Fibroblast of lung (primary cell): ENCODE data around the gene GPR119. TPM values are rescaled to one million over a fixed set of nuclear protein-coding genes. Genes with fewer than 3 reads are reported as not detected.
"Not testable (repeated sequence)": the region's sequence is repeated elsewhere in the genome, so short reads cannot be mapped to it uniquely, and the experiment has no call there.

Experiments used
- DNase-seq, 2 donors: peaks; one replicate each; pipeline versions ENCODE4 v3.0.0 to v3.0.0-alpha.2; 2010; ENCODE audit warnings: low read depth in 2 of 2
- H2AFZ ChIP-seq: 2 replicates; pipeline ENCODE4 v1.5.1; 2012; ENCODE audit warnings: low read length, control low read depth, inconsistent platforms
- H3K27ac ChIP-seq: 2 replicates; pipeline ENCODE4 v1.5.1; 2011; ENCODE audit warnings: low read length, control low read depth; ENCODE audit not compliant: insufficient read depth
- H3K27me3 ChIP-seq: 2 replicates; pipeline ENCODE4 v1.5.1; 2011; ENCODE audit warnings: mild to moderate bottlenecking, low read length; ENCODE audit not compliant: control insufficient read depth, insufficient read depth
- H3K36me3 ChIP-seq: 2 replicates; pipeline ENCODE4 v1.5.1; 2011; ENCODE audit warnings: low read length; ENCODE audit not compliant: control insufficient read depth, insufficient read depth
- H3K4me1 ChIP-seq: 2 replicates; pipeline ENCODE4 v1.5.1; 2011; ENCODE audit warnings: low read length; ENCODE audit not compliant: control insufficient read depth, insufficient read depth; ENCODE audit errors: extremely low read depth
- H3K4me2 ChIP-seq: 2 replicates; pipeline ENCODE4 v1.5.1; 2011; ENCODE audit warnings: low read length, control low read depth; ENCODE audit not compliant: insufficient read depth; ENCODE audit errors: extremely low read depth
- H3K4me3 ChIP-seq, 4 experiments: fragments of 200-600 bp in 1 of 4; sonication (generic) in 1 of 4; replicated peaks in 1 of 4; 2 replicates each; pipeline ENCODE4 v1.5.1; 2011 to 2016; ENCODE audit warnings: low read length in 4 of 4, low read depth in 3 of 4, mild to moderate bottlenecking in 3 of 4, control low read depth in 2 of 4, inconsistent platforms in 1 of 4, mixed read lengths in 1 of 4; ENCODE audit not compliant: insufficient read depth in 1 of 4; ENCODE audit errors: control extremely low read depth in 1 of 4
- H3K79me2 ChIP-seq: 2 replicates; pipeline ENCODE4 v1.5.1; 2012; ENCODE audit warnings: mild to moderate bottlenecking, low read length, inconsistent platforms; ENCODE audit not compliant: control insufficient read depth, insufficient read depth
- H3K9ac ChIP-seq: 2 replicates; pipeline ENCODE4 v1.5.1; 2011; ENCODE audit warnings: mild to moderate bottlenecking, low read length, control low read depth; ENCODE audit not compliant: insufficient read depth
- H3K9me3 ChIP-seq: 2 replicates; pipeline ENCODE4 v1.5.1; 2012; ENCODE audit warnings: low read depth, low read length; ENCODE audit not compliant: control insufficient read depth, insufficient read depth
- H4K20me1 ChIP-seq: 2 replicates; pipeline ENCODE4 v1.5.1; 2011; ENCODE audit warnings: low read length; ENCODE audit not compliant: control insufficient read depth, insufficient read depth; ENCODE audit errors: extremely low read depth
- CTCF ChIP-seq, 2 donors: IDR thresholded peaks in 1 of 2; conservative IDR thresholded peaks in 1 of 2; 1 replicate in 1 of 2; 2 replicates in 1 of 2; pipeline ENCODE4 v1.5.1; 2011 to 2012; ENCODE audit warnings: low read length in 2 of 2, control low read depth in 1 of 2, inconsistent platforms in 1 of 2, low read depth in 1 of 2, mild to moderate bottlenecking in 1 of 2
- EZH2 ChIP-seq: IDR thresholded peaks from 2 replicates; pipeline ENCODE4 v1.5.1; 2012; ENCODE audit warnings: low read length, control low read depth, mild to moderate bottlenecking; ENCODE audit errors: missing control alignments
- polyA plus RNA-seq, 2 donors: library from polyadenylated mRNA; depleted of rRNA in 1 of 2; stranded (reverse) in 1 of 2; unstranded in 1 of 2; fragments of >200 nt; gene quantifications; 2 replicates each; pipeline ENCODE4 v1.2.1, GENCODE V29; 2011 to 2012; ENCODE audit warnings: missing spikeins in 1 of 2
- total RNA-seq: library from RNA; depleted of rRNA; stranded (reverse); fragments of >200 nt; gene quantifications from 2 replicates; pipeline ENCODE4 v1.2.1, GENCODE V29; 2014

Gene GPR119
- total and polyA plus RNA-seq, 2 donors (not counting 1 experiment from before 2014, with no cell fraction given), result not detected

DNA sequence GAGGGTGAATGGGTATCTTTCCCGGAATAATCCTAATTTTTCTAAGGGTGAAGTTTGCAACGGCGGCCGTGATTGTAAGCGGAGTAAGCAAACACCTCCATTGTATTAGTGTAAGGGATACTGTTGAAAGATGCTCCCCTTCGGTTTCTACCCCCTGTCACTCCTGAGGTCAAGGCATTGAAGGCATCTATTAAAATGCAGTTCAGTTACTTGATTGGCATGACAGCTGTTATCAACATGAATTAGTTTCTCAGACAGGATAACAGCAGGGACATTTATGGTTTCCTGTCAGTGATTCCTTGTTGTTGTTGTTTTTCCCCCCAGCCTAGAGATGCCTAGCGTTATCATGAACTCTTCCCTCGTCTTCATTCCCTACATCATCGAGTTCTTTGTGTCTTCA, 45.2 kb downstream of the GPR119 start:
- H3K79me2 ChIP-seq, result no peaks in the 10 kb centered on the region
- no peak for DNase-seq
- peak overlapping the region; percentile 53 for H3K4me2 ChIP-seq
- H3K27me3 ChIP-seq, result no peaks in the 10 kb centered on the region
- H3K9ac ChIP-seq, result peak overlapping the region; percentile 74
- H3K9me3 ChIP-seq, result no peaks in the 10 kb centered on the region
- peak overlapping the region; percentile 72 for H3K27ac ChIP-seq
- H3K36me3 ChIP-seq, result no peaks in the 10 kb centered on the region
- TF ChIP-seq CTCF (conservative IDR thresholded peaks at IDR 0.05 in 1 of 2, IDR thresholded peaks at IDR 0.05 in 1 of 2; ENCODE audit: low read depth in 1 of 2, low read length in 2 of 2), result no peak
- TF ChIP-seq EZH2, result no peak
- H3K4me3 ChIP-seq, result peak overlapping the region; percentile 71 to 78 (median 74)
- no peaks in the 10 kb centered on the region for H3K4me1 ChIP-seq
- H4K20me1 ChIP-seq, result no peaks in the 10 kb centered on the region
- H2AFZ ChIP-seq, result peak overlapping the region; percentile 49

GRCh38 chrX:130339408-130340222, 45.9 kb downstream of the GPR119 start, which contains the start of gene SLC25A14:
Gene SLC25A14 (plus strand): TSS chrX:130339919. CDS start chrX:130340279, 360 bp downstream.
- peak within 1 kb of the TSS; percentile 71 to 78 (median 74) for H3K4me3 ChIP-seq
- H3K36me3 ChIP-seq, result no peaks in the 10 kb centered on the region
- H3K79me2 ChIP-seq, result no peaks in the 10 kb centered on the region
- no peaks in the 10 kb centered on the region for H3K27me3 ChIP-seq
- no peaks in the 10 kb centered on the region for H3K4me1 ChIP-seq
- peak within 1 kb of the TSS; percentile 97 for H2AFZ ChIP-seq
- peak within 1 kb of the TSS; percentile 72 for H3K27ac ChIP-seq
- H3K9me3 ChIP-seq, result no peaks in the 10 kb centered on the region
- peak within 1 kb of the TSS; percentile 74 for H3K9ac ChIP-seq
- TF ChIP-seq EZH2 (no peak), CTCF (conservative IDR thresholded peaks at IDR 0.05 in 1 of 2, IDR thresholded peaks at IDR 0.05 in 1 of 2; ENCODE audit: low read depth in 1 of 2, low read length in 2 of 2) (no peak)
- H3K4me2 ChIP-seq, result peak within 1 kb of the TSS; percentile 80
- no peaks in the 10 kb centered on the region for H4K20me1 ChIP-seq
- DNase-seq, result peak; percentile 65 to 71

DNA sequence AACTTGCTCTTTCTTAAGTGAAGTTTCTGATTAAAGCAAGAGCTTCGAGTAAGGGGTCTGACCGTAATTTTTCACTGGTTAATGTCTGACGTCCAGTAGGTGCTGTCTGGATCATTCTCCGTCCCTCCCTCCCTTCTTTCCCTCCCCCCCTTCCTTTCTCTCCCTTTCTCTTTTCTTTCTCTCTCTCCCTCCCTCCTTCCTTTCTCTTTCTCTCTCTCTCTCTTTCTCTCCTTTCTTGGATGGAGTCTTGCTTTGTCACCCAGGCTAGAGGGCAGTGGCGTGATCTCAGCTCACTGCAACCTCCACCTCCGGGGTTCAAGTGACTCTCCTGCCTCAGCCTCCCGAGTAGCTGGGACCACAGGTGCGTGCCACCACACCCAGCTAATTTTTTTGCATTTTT, 46.6 kb downstream of the GPR119 start:
- H3K27me3 ChIP-seq, H3K27ac ChIP-seq, H3K9me3 ChIP-seq, DNase-seq, H3K36me3 ChIP-seq, H3K79me2 ChIP-seq, H2AFZ ChIP-seq, H3K9ac ChIP-seq, H4K20me1 ChIP-seq, H3K4me1 ChIP-seq: not testable (repeated sequence)
- Histone ChIP-seq H3K4me2 (peak overlapping the region; percentile 35), H3K4me3 (peak overlapping the region in 1 of 4 experiments; percentile 76)
